Common myeloid progenitor, CD34-positive (primary cell): ENCODE data around the gene EGFL7.

ENCODE experiments used
- CTCF ChIA-PET: fragments of 350-600 bp; sonication (Branson Sonifier 250); formaldehyde crosslinking; loops from one replicate; lab custom pipeline; 2021; ENCODE audit warnings: antibody characterized with exemption; lab: Charles Lee
- POLR2A ChIA-PET: fragments of 350-600 bp; sonication (Branson Sonifier 250); formaldehyde crosslinking; loops from one replicate; lab custom pipeline; 2021; ENCODE audit warnings: antibody characterized with exemption; lab: Charles Lee
- DNase-seq, 3 donors: peaks; one replicate each; pipeline versions ENCODE4 v3.0.0 to v3.0.0-alpha.2; 2013
- H3K27ac ChIP-seq, 2 experiments: 1 replicate in 1 of 2; 2 replicates in 1 of 2; pipeline ENCODE4 v1.7.0; 2013; ENCODE audit warnings: inconsistent platforms in 2 of 2, low read length in 2 of 2, mild to moderate bottlenecking in 2 of 2, low read depth in 1 of 2, moderate library complexity in 1 of 2; ENCODE audit not compliant: severe bottlenecking in 2 of 2, insufficient read depth in 1 of 2, poor library complexity in 1 of 2
- H3K27me3 ChIP-seq, 5 experiments: replicated peaks in 2 of 5; 1 replicate in 3 of 5; 2 replicates in 2 of 5; pipeline versions ENCODE4 v1.6.1 to v1.7.0; 2013; ENCODE audit warnings: low read length in 4 of 5, mild to moderate bottlenecking in 2 of 5, moderate library complexity in 2 of 5, inconsistent platforms in 1 of 5; ENCODE audit not compliant: insufficient read depth in 5 of 5, control insufficient read depth in 4 of 5
- H3K36me3 ChIP-seq, 4 experiments: 1 replicate in 2 of 4; 2 replicates in 2 of 4; pipeline versions ENCODE4 v1.6.1 to v1.7.0; 2013; ENCODE audit warnings: low read length in 3 of 4, control low read depth in 1 of 4, mild to moderate bottlenecking in 1 of 4; ENCODE audit not compliant: control insufficient read depth in 4 of 4, insufficient read depth in 4 of 4
- H3K4me1 ChIP-seq, 4 experiments: 1 replicate in 3 of 4; 2 replicates in 1 of 4; pipeline versions ENCODE4 v1.6.1 to v1.7.1; 2013; ENCODE audit warnings: low read length in 3 of 4, mild to moderate bottlenecking in 3 of 4, control low read depth in 1 of 4, inconsistent platforms in 1 of 4, moderate library complexity in 1 of 4; ENCODE audit not compliant: control insufficient read depth in 4 of 4, insufficient read depth in 4 of 4; ENCODE audit errors: control extremely low read depth in 1 of 4
- H3K4me3 ChIP-seq, 7 experiments: 1 replicate in 4 of 7; 2 replicates in 3 of 7; pipeline versions ENCODE4 v1.5.1 to v1.7.0; 2013; ENCODE audit warnings: mild to moderate bottlenecking in 7 of 7, low read length in 6 of 7, moderate library complexity in 6 of 7, inconsistent platforms in 2 of 7, low read depth in 2 of 7, control low read depth in 1 of 7; ENCODE audit not compliant: insufficient read depth in 4 of 7, control insufficient read depth in 1 of 7; ENCODE audit errors: extremely low read depth in 1 of 7
- H3K9me3 ChIP-seq, 5 experiments: 1 replicate in 4 of 5; 2 replicates in 1 of 5; pipeline versions ENCODE4 v1.6.1 to v1.7.1; 2013; ENCODE audit warnings: low read length in 4 of 5, mild to moderate bottlenecking in 2 of 5, inconsistent platforms in 1 of 5, low read depth in 1 of 5, moderate library complexity in 1 of 5; ENCODE audit not compliant: control insufficient read depth in 4 of 5, insufficient read depth in 2 of 5; ENCODE audit errors: control extremely low read depth in 1 of 5
- WGBS: methylation state at CpG from one replicate; pipeline ENCODE4 v1.1.5; 2013; ENCODE audit not compliant: insufficient coverage; 5-methylcytosine and 5-hydroxymethylcytosine counted together

The EGFL7 gene

DNA sequence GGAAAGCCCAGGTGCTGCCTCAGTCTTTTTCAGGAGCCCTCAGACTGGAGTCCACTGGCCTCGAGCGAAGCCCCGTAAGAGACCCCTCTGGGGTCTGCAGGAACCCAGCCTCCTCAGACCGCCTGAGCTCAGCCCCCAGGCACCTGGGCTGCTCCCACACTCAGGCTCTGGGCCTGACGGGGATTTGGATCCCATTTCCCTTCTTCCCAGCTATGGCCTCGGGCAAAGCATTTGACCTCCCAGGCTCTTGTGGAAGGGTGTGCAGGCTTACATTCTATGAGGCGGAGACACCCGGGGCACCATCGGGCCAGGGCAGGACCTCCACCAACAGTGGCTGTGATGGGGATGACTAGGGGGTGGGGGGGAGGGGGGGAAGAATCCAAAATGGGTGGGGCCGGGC, 20.0 kb downstream of the EGFL7 start:
- Histone ChIP-seq H3K36me3 (peaks cover 0 to 25% (median 5%) of the 10 kb centered on the region in 4 experiments), H3K27me3 (no peaks in the 10 kb centered on the region), H3K4me3 (no peak overlapping the region), H3K4me1 (peaks cover 0 to 55% (median 52%) of the 10 kb centered on the region in 4 experiments), H3K9me3 (no peaks in the 10 kb centered on the region), H3K27ac (no peak overlapping the region)
- 99% methylated on average over 7 of the region's 10 CpGs for WGBS
- CTCF ChIA-PET = interaction anchor here (0.7 to 5.6 kb wide), 7 partner anchors 9 to 196 kb away, joined by 3 to 44 read pairs (median 4); no protein-coding TSS in a partner anchor
- POLR2A ChIA-PET = interaction anchor here (2.0 kb wide), 1 partner anchor 18 kb away, joined by 5 read pairs; no protein-coding TSS in a partner anchor
- DNase-seq = no peak

GRCh38 chr9:136683173-136683745, 20.5 kb downstream of the EGFL7 start:
- Histone ChIP-seq H3K27ac (no peak overlapping the region), H3K4me3 (no peak overlapping the region), H3K9me3 (no peaks in the 10 kb centered on the region), H3K4me1 (peaks cover 0 to 55% (median 51%) of the 10 kb centered on the region in 4 experiments), H3K36me3 (peaks cover 0 to 25% (median 5%) of the 10 kb centered on the region in 4 experiments), H3K27me3 (no peaks in the 10 kb centered on the region)
- WGBS = 100% methylated on average over 9 of the region's 16 CpGs
- ChIA-PET POLR2A (interaction anchor here (2.0 kb wide), 1 partner anchor 18 kb away, joined by 5 read pairs; no protein-coding TSS in a partner anchor), CTCF (interaction anchor here (1.4 to 5.6 kb wide), 4 partner anchors 10 to 151 kb away, joined by 4 to 44 read pairs (median 10); no protein-coding TSS in a partner anchor)
- DNase-seq = no peak

DNA sequence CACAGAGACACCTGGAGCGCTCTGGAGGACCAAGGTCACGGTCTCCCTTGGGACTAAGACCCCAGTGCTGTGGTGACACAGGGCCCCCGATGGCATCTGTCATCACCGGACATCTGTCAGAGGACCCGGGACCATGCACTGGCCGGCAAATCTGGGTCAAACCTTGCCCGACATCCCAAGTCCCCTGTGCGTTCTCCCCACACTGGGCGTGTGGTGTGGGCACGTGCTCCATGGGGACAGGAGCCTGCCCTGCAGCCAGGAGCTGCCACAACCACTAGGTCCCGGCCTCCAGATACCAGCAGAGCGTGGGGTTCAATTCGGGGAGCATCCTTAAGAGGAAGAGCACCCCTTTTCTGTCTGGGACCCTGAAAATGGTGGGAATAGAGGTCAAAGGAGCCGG, 21.0 kb downstream of the EGFL7 start:
- Histone ChIP-seq H3K4me3 (no peak overlapping the region), H3K9me3 (no peaks in the 10 kb centered on the region), H3K27ac (no peak overlapping the region), H3K36me3 (peaks cover 0 to 25% (median 5%) of the 10 kb centered on the region in 4 experiments), H3K4me1 (peaks cover 0 to 53% (median 47%) of the 10 kb centered on the region in 4 experiments), H3K27me3 (no peaks in the 10 kb centered on the region)
- POLR2A ChIA-PET = interaction anchor here (2.0 kb wide), 1 partner anchor 17 kb away, joined by 5 read pairs; no protein-coding TSS in a partner anchor
- 96% methylated on average over 14 of the region's 14 CpGs for WGBS
- CTCF ChIA-PET = interaction anchor here (1.4 to 5.6 kb wide), 4 partner anchors 11 to 151 kb away, joined by 4 to 44 read pairs (median 10); no protein-coding TSS in a partner anchor
- DNase-seq = no peak

DNA sequence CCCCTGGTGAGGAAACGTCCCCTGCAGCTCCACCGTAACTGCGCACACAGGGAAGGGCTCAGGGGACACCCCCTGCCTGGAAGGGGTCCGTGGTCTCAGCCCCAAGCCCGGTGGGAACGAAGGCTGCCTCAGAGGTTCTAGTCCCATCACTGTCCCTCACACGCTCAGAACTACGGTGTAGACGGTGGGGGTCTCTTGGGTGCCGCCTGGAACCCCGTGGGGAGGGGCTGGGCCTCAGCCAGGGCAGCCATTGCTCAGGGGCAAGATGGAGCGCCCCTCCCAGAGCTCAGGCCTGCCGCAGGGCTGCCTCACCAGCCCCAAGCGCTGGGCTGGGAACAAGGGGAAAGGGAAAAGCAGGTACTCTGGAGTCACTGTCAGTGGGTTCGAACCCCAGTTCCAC, 21.6 kb downstream of the EGFL7 start:
- no peaks in the 10 kb centered on the region for H3K27me3 ChIP-seq
- ChIA-PET CTCF (interaction anchor here (0.6 to 5.6 kb wide), 4 partner anchors 10 to 194 kb away, joined by 4 to 44 read pairs (median 8); no protein-coding TSS in a partner anchor), POLR2A (interaction anchor here (2.0 kb wide), 1 partner anchor 17 kb away, joined by 5 read pairs; no protein-coding TSS in a partner anchor)
- no peak overlapping the region for H3K27ac ChIP-seq
- peaks cover 0 to 48% (median 42%) of the 10 kb centered on the region in 4 experiments for H3K4me1 ChIP-seq
- DNase-seq = no peak
- H3K4me3 ChIP-seq = no peak overlapping the region
- no peaks in the 10 kb centered on the region for H3K9me3 ChIP-seq
- WGBS = 86% methylated on average over 14 of the region's 15 CpGs
- peaks cover 0 to 21% (median 5%) of the 10 kb centered on the region in 4 experiments for H3K36me3 ChIP-seq

DNA sequence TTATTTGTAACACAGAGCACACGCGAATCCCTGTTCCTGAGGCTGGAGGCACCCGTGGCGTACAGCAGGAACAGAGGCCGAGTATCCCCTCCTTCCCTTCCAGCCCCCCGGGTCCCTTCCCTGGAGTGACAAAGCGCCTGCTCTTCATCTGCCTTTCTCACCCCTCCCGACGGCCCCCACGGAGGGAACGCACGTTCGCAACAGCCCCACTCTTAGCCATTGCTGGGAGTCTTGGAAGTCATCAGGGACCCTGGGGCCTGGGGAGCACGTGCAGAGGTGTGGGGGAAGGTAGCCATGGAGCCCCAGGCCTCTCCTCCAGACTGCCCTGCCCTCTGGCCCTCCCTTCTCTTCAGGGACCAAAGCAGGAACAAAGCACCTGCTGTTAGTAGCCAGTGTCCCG, 22.1 kb downstream of the EGFL7 start:
- H3K9me3 ChIP-seq = no peaks in the 10 kb centered on the region
- ChIA-PET POLR2A (no interaction called here), CTCF (interaction anchor here (1.8 to 5.6 kb wide), 3 partner anchors 9 to 12 kb away, joined by 8 to 44 read pairs (median 11); no protein-coding TSS in a partner anchor)
- no peak for DNase-seq
- WGBS = 85% methylated on average over 13 of the region's 15 CpGs
- no peaks in the 10 kb centered on the region for H3K27me3 ChIP-seq
- H3K36me3 ChIP-seq = peaks cover 0 to 18% (median 5%) of the 10 kb centered on the region in 4 experiments
- peaks cover 0 to 43% (median 37%) of the 10 kb centered on the region in 4 experiments for H3K4me1 ChIP-seq
- peak overlapping the region in 2 of 7 experiments; percentile 4 to 85 for H3K4me3 ChIP-seq
- H3K27ac ChIP-seq = no peak overlapping the region

GRCh38 chr9:136685216-136685615, 22.5 kb downstream of the EGFL7 start:
- no peak for DNase-seq
- Histone ChIP-seq H3K27ac (no peak overlapping the region), H3K36me3 (peaks cover 0 to 18% (median 5%) of the 10 kb centered on the region in 4 experiments), H3K9me3 (no peaks in the 10 kb centered on the region), H3K27me3 (no peaks in the 10 kb centered on the region), H3K4me1 (peaks cover 0 to 40% (median 34%) of the 10 kb centered on the region in 4 experiments), H3K4me3 (peak overlapping the region in 3 of 7 experiments; percentile 4 to 85 (median 84))
- ChIA-PET CTCF (interaction anchor here (1.0 to 2.2 kb wide), 5 partner anchors 9 to 40 kb away, joined by 3 to 11 read pairs (median 5); no protein-coding TSS in a partner anchor), POLR2A (interaction anchor here (1.4 kb wide), 1 partner anchor 12 kb away, joined by 6 read pairs; no protein-coding TSS in a partner anchor)
- 89% methylated on average over 7 of the region's 7 CpGs for WGBS
